Measurements from ENCODE around the gene PLEKHG5. TPM values are rescaled to one million over a fixed set of nuclear protein-coding genes. Genes with fewer than 3 reads are reported as not detected.
"Not testable (repeated sequence)": the region's sequence is repeated elsewhere in the genome, so short reads cannot be mapped to it uniquely, and the experiment has no call there.

The PLEKHG5 gene
- total and polyA plus RNA-seq, 12 donors: 2.0 to 96.3 (median 18.4) TPM

GRCh38 chr1:6460301-6461050 is 31.0 kb downstream of the PLEKHG5 start:
- H3K27ac ChIP-seq: no peak overlapping the region
- H3K36me3 ChIP-seq (replicated peaks in 1 of 2): peaks cover 0 to 12% of the 10 kb centered on the region in 2 donors
- no peak for TF ChIP-seq POLR2A (IDR thresholded peaks at IDR 0.05)
- TF ChIP-seq CTCF (IDR thresholded peaks at IDR 0.05): no peak
- H3K4me3 ChIP-seq: peak overlapping the region in 1 of 4 donors; percentile 12
- no peak for DNase-seq
- WGBS, 4 donors: 16 to 41% (median 32%) methylated on average over 12 to 39 of the region's 39 CpGs
- H3K9me3 ChIP-seq (replicated peaks in 1 of 3): no peaks in the 10 kb centered on the region
- H3K27me3 ChIP-seq: peaks cover 4% of the 10 kb centered on the region
- H3K4me1 ChIP-seq (replicated peaks in 1 of 2): peaks cover 0 to 10% of the 10 kb centered on the region in 2 donors
- intact Hi-C loops (cut with DNase I): no loop called here

- Histone ChIP-seq H3K27ac (no peak overlapping the region), H3K4me1 (replicated peaks in 1 of 2) (peaks cover 0 to 10% of the 10 kb centered on the region in 2 donors), H3K9me3 (replicated peaks in 1 of 3) (no peaks in the 10 kb centered on the region), H3K27me3 (peaks cover 10% of the 10 kb centered on the region), H3K36me3 (replicated peaks in 1 of 2) (peaks cover 0 to 12% of the 10 kb centered on the region in 2 donors), H3K4me3 (peak overlapping the region in 1 of 4 donors; percentile 12)
- intact Hi-C loops (cut with DNase I): no loop called here
- WGBS, 4 donors: 8 to 22% (median 16%) methylated on average over 2 to 18 of the region's 18 CpGs
- no peak for TF ChIP-seq POLR2A (IDR thresholded peaks at IDR 0.05)
- no peak for DNase-seq
Observed at GRCh38 chr1:6459850-6460265, 31.6 kb downstream of the PLEKHG5 start.

GRCh38 chr1:6456800-6457466 is 34.5 kb downstream of the PLEKHG5 start:
- intact Hi-C loops (cut with DNase I): no loop called here
- no peak for DNase-seq
- Histone ChIP-seq H3K27ac (no peak overlapping the region), H3K9me3 (replicated peaks in 1 of 3) (no peaks in the 10 kb centered on the region), H3K4me3 (no peak overlapping the region), H3K36me3 (replicated peaks in 1 of 2) (no peaks in the 10 kb centered on the region), H3K4me1 (replicated peaks in 1 of 2) (peaks cover 0 to 10% of the 10 kb centered on the region in 2 donors), H3K27me3 (peaks cover 36% of the 10 kb centered on the region)
- 69 to 79% (median 76%) methylated on average over 7 to 11 of the region's 11 CpGs for WGBS, 4 donors
- TF ChIP-seq CTCF (IDR thresholded peaks at IDR 0.05) (no peak), POLR2A (IDR thresholded peaks at IDR 0.05) (no peak)

GRCh38 chr1:6455752-6456520 is 35.5 kb downstream of the PLEKHG5 start:
- H3K27me3 ChIP-seq: peaks cover 46% of the 10 kb centered on the region
- DNase-seq; H3K36me3 ChIP-seq (replicated peaks in 1 of 2); H3K4me1 ChIP-seq (replicated peaks in 1 of 2); H3K9me3 ChIP-seq (replicated peaks in 1 of 3); H3K27ac ChIP-seq; H3K4me3 ChIP-seq; intact Hi-C loops (cut with DNase I): not testable (repeated sequence)
- WGBS, 4 donors: 12 to 46% (median 28%) methylated on average over 19 to 58 of the region's 58 CpGs

Data from adrenal gland (tissue), 12 donors.